Body of pancreas (tissue), 4 donors: ENCODE measurements around the gene PDE4D. TPM values are rescaled to one million over a fixed set of nuclear protein-coding genes. Genes with fewer than 3 reads are reported as not detected.
"Not testable (repeated sequence)": the region's sequence is repeated elsewhere in the genome, so short reads cannot be mapped to it uniquely, and the experiment has no call there.

Source experiments
- ATAC-seq: fragments of 150-250 bp; one replicate; pipeline ENCODE4 v1.9.1; 2016
- DNase-seq, 4 donors: peaks; one replicate each; pipeline ENCODE4 v3.0.0-alpha.2; 2019
- H3K27ac ChIP-seq, 4 donors: fragments of 200-600 bp; sonication (generic); 1 replicate in 3 of 4; 2 replicates in 1 of 4; pipeline versions ENCODE4 v1.5.1 to v1.6.1; 2016 to 2019; ENCODE audit warnings: mild to moderate bottlenecking in 1 of 4, mixed read lengths in 1 of 4, moderate library complexity in 1 of 4
- H3K27me3 ChIP-seq, 2 donors: fragments of 200-600 bp; sonication (generic); one replicate each; pipeline ENCODE4 v1.6.0; 2016; ENCODE audit warnings: mild to moderate bottlenecking in 1 of 2
- H3K36me3 ChIP-seq, 2 donors: fragments of 200-600 bp; sonication (generic); replicated peaks in 1 of 2; 2 replicates each; pipeline ENCODE4 v1.5.1; 2016; ENCODE audit warnings: low read depth in 2 of 2; ENCODE audit not compliant: insufficient read depth in 1 of 2
- H3K4me1 ChIP-seq: fragments of 200-600 bp; sonication (generic); one replicate; pipeline ENCODE4 v1.6.0; 2016
- H3K4me3 ChIP-seq, 2 donors: fragments of 200-600 bp; sonication (generic); 1 replicate in 1 of 2; 2 replicates in 1 of 2; pipeline ENCODE4 v1.5.1; 2016 to 2019
- H3K9me3 ChIP-seq, 3 donors: fragments of 200-600 bp; sonication (generic); 1 replicate in 2 of 3; 2 replicates in 1 of 3; pipeline ENCODE4 v1.5.1; 2016
- CTCF ChIP-seq, 7 experiments: fragments of 450-650 bp in 4 of 7; fragments of 200-600 bp in 3 of 7; sonication (generic) in 3 of 7; IDR thresholded peaks; one replicate each; pipeline ENCODE4 v1.5.1; 2016 to 2019; ENCODE audit warnings: antibody characterized with exemption in 7 of 7
- POLR2A ChIP-seq, 3 donors: fragments of 450-650 bp; IDR thresholded peaks; one replicate each; pipeline ENCODE4 v1.6.1; 2016; ENCODE audit warnings: antibody characterized with exemption in 3 of 3, mild to moderate bottlenecking in 2 of 3
- WGBS, 2 donors: methylation state at CpG; one replicate each; pipeline ENCODE4 v1.1.5; 2017; 5-methylcytosine and 5-hydroxymethylcytosine counted together
- intact Hi-C: fragments of 100-400 bp; cut with DNase I; formaldehyde crosslinking; loops from one replicate; pipeline ENCODE4 v1.15.1; 2023
- total RNA-seq, 2 donors: library from RNA; depleted of rRNA; stranded (reverse); fragments of >200 nt; gene quantifications; one replicate each; pipeline ENCODE4 v1.1.0, GENCODE V29; 2016

The PDE4D gene
- total RNA-seq, 2 donors from 2014 or later = 8.6 to 9.2 TPM

DNA sequence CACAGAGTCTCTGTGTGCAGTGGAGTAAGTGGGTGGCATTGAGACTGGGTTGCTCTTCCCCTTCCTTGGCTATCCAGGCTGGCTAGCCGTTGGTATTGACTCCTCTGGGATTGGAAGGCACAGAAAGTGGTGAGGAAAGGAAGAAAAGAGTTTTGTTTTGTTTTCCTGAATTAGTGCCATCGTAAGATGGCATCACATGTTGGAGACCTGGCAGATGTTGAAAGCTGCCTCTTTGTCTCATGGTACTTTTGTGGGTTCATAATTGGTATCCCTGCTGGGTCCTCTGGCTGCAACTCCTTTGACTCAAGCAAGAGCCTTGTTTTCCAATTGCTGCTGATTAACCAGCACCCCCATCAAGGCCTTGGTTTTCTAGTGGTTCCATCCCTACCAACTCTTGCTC, 293.8 kb downstream of the PDE4D start:
- Histone ChIP-seq H3K36me3 (no peaks in the 10 kb centered on the region), H3K27ac (no peak overlapping the region), H3K27me3 (no peaks in the 10 kb centered on the region), H3K4me1 (no peaks in the 10 kb centered on the region), H3K4me3 (no peak overlapping the region), H3K9me3 (no peaks in the 10 kb centered on the region)
- TF ChIP-seq CTCF (IDR thresholded peaks at IDR 0.05) = no peak
- TF ChIP-seq POLR2A (IDR thresholded peaks at IDR 0.05) = no peak
- DNase-seq (no peak), ATAC-seq (no peak)
- intact Hi-C loops = no loop called here
- WGBS, 2 donors = 80 to 93% methylated on average over 2 of the region's 2 CpGs

GRCh38 chr5:59598547-59598874, 295.0 kb downstream of the PDE4D start:
- TF ChIP-seq POLR2A (IDR thresholded peaks at IDR 0.05) = no peak
- TF ChIP-seq CTCF (IDR thresholded peaks at IDR 0.05) = no peak
- Histone ChIP-seq H3K4me1 (no peaks in the 10 kb centered on the region), H3K4me3 (no peak overlapping the region), H3K9me3 (no peaks in the 10 kb centered on the region), H3K27me3 (no peaks in the 10 kb centered on the region), H3K27ac (peak overlapping the region in 2 of 4 donors; percentile 19 to 38), H3K36me3 (no peaks in the 10 kb centered on the region)
- DNase-seq (no peak), ATAC-seq (peak; percentile 50)
- intact Hi-C loops = no loop called here
- 35 to 45% methylated on average over 2 of the region's 2 CpGs for WGBS, 2 donors

DNA sequence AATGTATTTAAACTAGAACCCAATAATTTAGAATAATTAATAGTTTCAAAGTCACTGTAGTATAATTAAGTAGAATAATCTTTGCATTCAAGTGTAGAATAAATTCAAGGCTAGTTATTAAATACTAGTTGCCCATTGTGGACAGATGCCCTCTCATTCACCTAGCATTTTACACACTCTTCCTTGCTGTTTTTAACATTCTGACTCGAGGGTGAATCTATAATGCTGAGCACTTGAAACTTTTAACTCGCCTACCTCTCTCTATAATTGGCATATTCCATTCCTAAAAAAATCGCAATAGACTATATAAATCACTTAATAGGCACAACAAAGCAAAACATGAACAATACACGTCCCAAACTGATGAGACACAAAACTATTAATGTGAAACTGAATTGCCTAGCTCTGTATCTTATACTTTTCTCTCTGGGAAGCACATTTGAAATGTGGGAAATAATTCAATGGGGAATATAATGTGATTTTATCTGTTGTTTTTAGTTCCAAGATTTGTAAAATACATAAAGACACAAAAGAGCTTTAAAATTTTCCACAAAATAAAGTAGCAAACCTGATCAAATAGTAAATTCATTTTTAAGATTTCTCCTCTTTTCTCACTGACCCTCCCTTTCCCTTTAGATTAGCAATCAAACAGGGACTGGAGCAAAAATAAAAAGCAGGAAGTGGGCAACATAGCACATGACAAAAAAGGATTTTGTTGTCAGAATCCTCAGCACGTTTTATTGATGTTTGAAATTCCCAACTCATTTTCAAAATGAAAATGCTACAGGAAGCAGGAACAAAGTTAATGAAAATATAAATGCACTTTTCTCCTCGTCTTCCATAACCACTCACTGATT, 295.6 kb downstream of the PDE4D start:
- H3K4me1 ChIP-seq = no peaks in the 10 kb centered on the region
- DNase-seq (no peak), ATAC-seq (no peak)
- WGBS, 2 donors = 49 to 55% methylated on average over 6 of the region's 6 CpGs
- H3K27ac ChIP-seq = peak overlapping the region in 2 of 4 donors; percentile 19 to 38
- H3K27me3 ChIP-seq = no peaks in the 10 kb centered on the region
- H3K4me3 ChIP-seq = no peak overlapping the region
- TF ChIP-seq POLR2A (IDR thresholded peaks at IDR 0.05) = no peak
- TF ChIP-seq CTCF (IDR thresholded peaks at IDR 0.05) = no peak
- intact Hi-C loops = no loop called here
- H3K36me3 ChIP-seq = no peaks in the 10 kb centered on the region
- H3K9me3 ChIP-seq = no peaks in the 10 kb centered on the region

GRCh38 chr5:59596586-59597350, 296.8 kb downstream of the PDE4D start:
- intact Hi-C loops = no loop called here
- H3K27me3 ChIP-seq = no peaks in the 10 kb centered on the region
- H3K4me1 ChIP-seq = no peaks in the 10 kb centered on the region
- H3K36me3 ChIP-seq = no peaks in the 10 kb centered on the region
- TF ChIP-seq CTCF (IDR thresholded peaks at IDR 0.05) (no peak), POLR2A (IDR thresholded peaks at IDR 0.05) (no peak)
- DNase-seq = no peak
- no peak overlapping the region for H3K4me3 ChIP-seq
- H3K27ac ChIP-seq = no peak overlapping the region
- WGBS, 2 donors = 88 to 93% methylated on average over 2 of the region's 2 CpGs
- H3K9me3 ChIP-seq = no peaks in the 10 kb centered on the region
- ATAC-seq = no peak

DNA sequence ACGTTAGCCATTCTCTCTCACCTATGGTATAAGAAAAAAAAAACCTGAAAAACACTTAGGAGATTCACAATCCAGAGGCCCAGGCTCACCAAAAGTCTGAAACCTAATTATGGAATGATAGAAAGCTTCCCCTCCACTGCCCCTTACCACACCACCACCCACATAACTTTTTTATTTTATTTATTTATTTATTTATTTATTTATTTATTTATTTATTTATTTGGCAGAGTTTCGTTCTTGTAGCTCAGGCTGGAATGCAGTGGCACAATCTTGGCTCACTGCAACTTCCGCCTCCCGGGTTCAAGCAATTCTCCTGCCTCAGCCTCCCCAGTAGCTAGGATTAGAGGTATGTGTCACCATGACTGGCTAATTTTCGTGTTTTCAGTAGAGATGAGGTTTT, 299.4 kb downstream of the PDE4D start:
- ATAC-seq, H3K27ac ChIP-seq, H3K4me3 ChIP-seq, intact Hi-C loops, H3K9me3 ChIP-seq, H3K4me1 ChIP-seq, H3K36me3 ChIP-seq, DNase-seq, H3K27me3 ChIP-seq: not testable (repeated sequence)
- 72 to 88% methylated on average over 5 of the region's 5 CpGs for WGBS, 2 donors
